ENCODE data around the gene RFX8. TPM values are rescaled to one million over a fixed set of nuclear protein-coding genes. Genes with fewer than 3 reads are reported as not detected.

The RFX8 gene
- total RNA-seq, 6 experiments from 2014 or later = 2.8 to 8.0 (median 5.3) TPM

- H3K9me3 Mint-ChIP-seq = no peaks in the 10 kb centered on the region
- no peak overlapping the region for H3K27ac Mint-ChIP-seq
- H3K4me1 Mint-ChIP-seq (ENCODE audit: low read depth) = peaks cover 6% of the 10 kb centered on the region
- H3K27me3 Mint-ChIP-seq (ENCODE audit: insufficient read depth) = peaks cover 34% of the 10 kb centered on the region
- no peak for TF ChIP-seq CTCF (IDR thresholded peaks at IDR 0.05)
- no peaks in the 10 kb centered on the region for H3K36me3 Mint-ChIP-seq (ENCODE audit: low read depth)
- no peak overlapping the region for H3K4me3 Mint-ChIP-seq
- DNase-seq = no peak
These were observed 112.1 kb downstream of the RFX8 start for GRCh38 chr2:101362777-101363176.

- no peak for DNase-seq
- H3K9me3 Mint-ChIP-seq = no peaks in the 10 kb centered on the region
- no peak for TF ChIP-seq CTCF (IDR thresholded peaks at IDR 0.05)
- H3K27ac Mint-ChIP-seq = no peak overlapping the region
- no peaks in the 10 kb centered on the region for H3K36me3 Mint-ChIP-seq (ENCODE audit: low read depth)
- H3K4me1 Mint-ChIP-seq (ENCODE audit: low read depth) = peaks cover 10% of the 10 kb centered on the region
- H3K4me3 Mint-ChIP-seq = no peak overlapping the region
- peaks cover 34% of the 10 kb centered on the region for H3K27me3 Mint-ChIP-seq (ENCODE audit: insufficient read depth)
These were observed 112.6 kb downstream of the RFX8 start for GRCh38 chr2:101362316-101362715.

- Mint-ChIP-seq H3K27ac (no peak overlapping the region), H3K4me1 (ENCODE audit: low read depth) (peaks cover 16% of the 10 kb centered on the region), H3K4me3 (no peak overlapping the region), H3K36me3 (ENCODE audit: low read depth) (no peaks in the 10 kb centered on the region), H3K9me3 (no peaks in the 10 kb centered on the region), H3K27me3 (ENCODE audit: insufficient read depth) (peaks cover 34% of the 10 kb centered on the region)
- no peak for DNase-seq
- no peak for TF ChIP-seq CTCF (IDR thresholded peaks at IDR 0.05)
These were observed 113.4 kb downstream of the RFX8 start for GRCh38 chr2:101361522-101361921.

- Mint-ChIP-seq H3K9me3 (no peaks in the 10 kb centered on the region), H3K27me3 (ENCODE audit: insufficient read depth) (peaks cover 34% of the 10 kb centered on the region), H3K4me3 (no peak overlapping the region), H3K27ac (no peak overlapping the region), H3K4me1 (ENCODE audit: low read depth) (peaks cover 20% of the 10 kb centered on the region), H3K36me3 (ENCODE audit: low read depth) (no peaks in the 10 kb centered on the region)
- no peak for DNase-seq
- no peak for TF ChIP-seq CTCF (IDR thresholded peaks at IDR 0.05)
These were observed 113.8 kb downstream of the RFX8 start for GRCh38 chr2:101361121-101361520.

GRCh38 chr2:101360232-101360631 lies 114.7 kb downstream of the RFX8 start:
- peaks cover 33% of the 10 kb centered on the region for H3K27me3 Mint-ChIP-seq (ENCODE audit: insufficient read depth)
- H3K4me3 Mint-ChIP-seq = no peak overlapping the region
- H3K36me3 Mint-ChIP-seq (ENCODE audit: low read depth) = no peaks in the 10 kb centered on the region
- H3K9me3 Mint-ChIP-seq = no peaks in the 10 kb centered on the region
- no peak for TF ChIP-seq CTCF (IDR thresholded peaks at IDR 0.05)
- H3K4me1 Mint-ChIP-seq (ENCODE audit: low read depth) = peaks cover 24% of the 10 kb centered on the region
- peak; percentile 16 for DNase-seq
- no peak overlapping the region for H3K27ac Mint-ChIP-seq

- Mint-ChIP-seq H3K36me3 (ENCODE audit: low read depth) (no peaks in the 10 kb centered on the region), H3K4me1 (ENCODE audit: low read depth) (peaks cover 24% of the 10 kb centered on the region), H3K9me3 (no peaks in the 10 kb centered on the region), H3K27ac (no peak overlapping the region), H3K4me3 (no peak overlapping the region), H3K27me3 (ENCODE audit: insufficient read depth) (peaks cover 26% of the 10 kb centered on the region)
- DNase-seq = no peak
- TF ChIP-seq CTCF (IDR thresholded peaks at IDR 0.05) = no peak
These were observed 115.4 kb downstream of the RFX8 start for GRCh38 chr2:101359410-101359954.
